K562 (cell line): ENCODE data around the gene ITGAL. TPM values are rescaled to one million over a fixed set of nuclear protein-coding genes. Genes with fewer than 3 reads are reported as not detected.

Experiments used
- ATAC-seq: fragments of 200-7000 bp; cut with Tn5 transposase; 3 replicates; pipeline ENCODE4 v1.9.1; 2020; ENCODE audit warnings: moderate library complexity
- BruUV-seq: library from RNA; stranded (reverse); fragments of 400-500 nt; replicated peaks from 2 replicates; lab custom pipeline; 2021; lab: Mats Ljungman, UMichigan
- CTCF ChIA-PET: fragments of 300-600 bp; formaldehyde crosslinking; extraction: SDS; loops from one replicate; lab custom pipeline; 2021; ENCODE audit warnings: low intra/inter-chr PET ratio; lab: Yijun Ruan, JAX
- POLR2A ChIA-PET: fragments of 300-600, 350-650 bp; sonication (Branson Sonifier 250); formaldehyde crosslinking; extraction: SDS; loops from one replicate; lab custom pipeline; 2021; ENCODE audit warnings: antibody characterized with exemption, inconsistent platforms; lab: Yijun Ruan, JAX
- DNase-seq, 4 experiments: peaks; one replicate each; pipeline versions ENCODE4 v3.0.0 to v3.0.0-alpha.2; 2011 to 2018; ENCODE audit warnings: low spot score in 3 of 4, mixed read lengths in 3 of 4; ENCODE audit errors: extremely low read depth in 1 of 4
- FAIRE-seq: peaks from 2 replicates; lab custom pipeline; 2011; peaks lifted over from hg19 to GRCh38; lab: Jason Lieb, UNC
- H2AFZ ChIP-seq: 2 replicates; pipeline ENCODE4 v1.6.0; 2011; ENCODE audit warnings: low read depth, low read length, control low read depth, inconsistent platforms
- H3K27ac ChIP-seq: fragments of 200-600 bp; 3 replicates; pipeline ENCODE4 v1.8.0; 2011; ENCODE audit warnings: low read depth, mild to moderate bottlenecking, control low read depth, inconsistent platforms, low read length, moderate library complexity, mixed read lengths; ENCODE audit errors: extremely low read depth
- H3K27me3 ChIP-seq, 2 experiments: fragments of 300-600 bp in 1 of 2; 2 replicates in 1 of 2; 3 replicates in 1 of 2; pipeline versions ENCODE4 v1.6.0 to v1.8.0; 2011; ENCODE audit warnings: inconsistent platforms in 2 of 2, low read length in 2 of 2, mild to moderate bottlenecking in 1 of 2, mixed read lengths in 1 of 2, moderate library complexity in 1 of 2; ENCODE audit not compliant: control insufficient read depth in 2 of 2, insufficient read depth in 2 of 2
- H3K36me3 ChIP-seq: fragments of 300-600 bp; 3 replicates; pipeline ENCODE4 v1.8.0; 2011; ENCODE audit warnings: mild to moderate bottlenecking, low read length, inconsistent platforms; ENCODE audit not compliant: control insufficient read depth, insufficient read depth
- H3K4me1 ChIP-seq, 2 experiments: fragments of 200-600 bp in 1 of 2; replicated peaks in 1 of 2; 2 replicates in 1 of 2; 3 replicates in 1 of 2; pipeline versions ENCODE4 v1.5.1 to v1.8.0; 2011; ENCODE audit warnings: inconsistent platforms in 2 of 2, low read length in 2 of 2, mild to moderate bottlenecking in 1 of 2, mixed read lengths in 1 of 2, moderate library complexity in 1 of 2; ENCODE audit not compliant: control insufficient read depth in 2 of 2, insufficient read depth in 2 of 2
- H3K4me2 ChIP-seq: 2 replicates; pipeline ENCODE4 v1.6.1; 2011; ENCODE audit warnings: low read length, control low read depth, inconsistent platforms, mixed read lengths; ENCODE audit not compliant: insufficient read depth
- H3K4me3 ChIP-seq: fragments of 200-600 bp; sonication (generic), shearing (Covaris generic); 2 replicates; pipeline ENCODE4 v1.5.1; 2016; ENCODE audit warnings: control low read depth, inconsistent platforms
- H3K79me2 ChIP-seq: fragments of 200-600 bp; 3 replicates; pipeline ENCODE4 v1.8.0; 2011; ENCODE audit warnings: low read length, inconsistent platforms; ENCODE audit not compliant: control insufficient read depth, insufficient read depth
- H3K9ac ChIP-seq, 2 experiments: 2 replicates each; pipeline versions ENCODE4 v1.6.0 to v1.6.1; 2011; ENCODE audit warnings: low read depth in 2 of 2, low read length in 2 of 2, control low read depth in 1 of 2, inconsistent platforms in 1 of 2, mild to moderate bottlenecking in 1 of 2, mixed read lengths in 1 of 2; ENCODE audit not compliant: insufficient read depth in 1 of 2
- H3K9me1 ChIP-seq: one replicate; pipeline ENCODE4 v1.6.0; 2011; ENCODE audit warnings: inconsistent platforms, mild to moderate bottlenecking, low read length, moderate library complexity; ENCODE audit not compliant: control insufficient read depth, insufficient read depth
- H3K9me3 ChIP-seq: replicated peaks from 2 replicates; pipeline ENCODE4 v1.5.1; 2011; ENCODE audit warnings: low read depth, low read length, inconsistent platforms; ENCODE audit not compliant: control insufficient read depth, insufficient read depth
- H4K20me1 ChIP-seq: replicated peaks from 2 replicates; pipeline ENCODE4 v1.6.1; 2011; ENCODE audit warnings: low read length, inconsistent platforms, mixed read lengths; ENCODE audit not compliant: control insufficient read depth, insufficient read depth
- KHSRP ChIP-seq: fragments of 450-650 bp; IDR thresholded peaks from 2 replicates; pipeline ENCODE4 v1.6.1; 2017
- NCOA1 ChIP-seq: fragments of 450-650 bp; IDR thresholded peaks from 2 replicates; pipeline ENCODE4 v1.6.1; 2016; ENCODE audit warnings: low read depth
- NFXL1 ChIP-seq: fragments of 450-650 bp; formaldehyde crosslinking; IDR thresholded peaks from 2 replicates; pipeline ENCODE4 v1.4.0; 2021; ENCODE audit warnings: mild to moderate bottlenecking
- NFYB ChIP-seq: IDR thresholded peaks from 2 replicates; pipeline ENCODE4 v1.6.1; 2011; ENCODE audit warnings: mild to moderate bottlenecking, moderate library complexity; ENCODE audit not compliant: insufficient read length; ENCODE audit errors: extremely low read depth
- POLR2B ChIP-seq: fragments of 450-650 bp; IDR thresholded peaks from 2 replicates; pipeline ENCODE4 v1.6.1; 2018; ENCODE audit warnings: low read depth; ENCODE audit not compliant: partially characterized antibody
- SPI1 ChIP-seq: IDR thresholded peaks from 2 replicates; pipeline ENCODE4 v1.6.1; 2011; ENCODE audit warnings: low read depth, low read length, control low read depth, borderline replicate concordance
- ZBTB2 ChIP-seq: fragments of 450-650 bp; IDR thresholded peaks from 2 replicates; pipeline ENCODE4 v1.6.1; 2016; ENCODE audit warnings: antibody characterized with exemption
- ZFX ChIP-seq: sonication (generic); formaldehyde crosslinking; IDR thresholded peaks from 2 replicates; pipeline ENCODE4 v1.8.0; 2022; ENCODE audit warnings: mild to moderate bottlenecking, missing genetic modification reagents, moderate library complexity
- WGBS: fragments of 100-300 bp; shearing (Covaris generic); methylation state at CpG from one replicate; pipeline ENCODE4 v1.1.6; 2016; ENCODE audit warnings: low coverage, mixed read lengths; ENCODE audit not compliant: insufficient coverage; ENCODE audit errors: missing lambda C conversion rate; 5-methylcytosine and 5-hydroxymethylcytosine counted together
- in situ Hi-C: fragments of 300-500 bp; cut with MboI; formaldehyde crosslinking; loops from 4 replicates; pipeline ENCODE4 v1.15.0; 2018; ENCODE audit warnings: inconsistent platforms, mixed read lengths
- intact Hi-C: fragments of 100-400 bp; cut with micrococcal nuclease; formaldehyde crosslinking; loops from 2 replicates; pipeline ENCODE4 v1.14.2; 2022
- polyA plus RNA-seq, 8 experiments: library from polyadenylated mRNA; depleted of rRNA in 4 of 8; stranded (reverse) in 5 of 8; unstranded in 3 of 8; fragments of >200 nt; fragmentation: Nextera tagmentation in 2 of 8; fragmentation: Illumina TruSeq in 1 of 8; extraction: Ambion mirVana in 2 of 8; extraction: Trizol in 1 of 8; gene quantifications; 2 replicates each; pipeline versions ENCODE4 v1.2.1 to v1.2.3, GENCODE V29; 2011 to 2014; ENCODE audit warnings: inconsistent platforms in 1 of 8, missing spikeins in 1 of 8
- total RNA-seq, 7 experiments: library from RNA; depleted of rRNA in 6 of 7; stranded (reverse); fragments of >200 nt in 6 of 7; fragmentation: Illumina TruSeq in 2 of 7; extraction: Trizol in 2 of 7; gene quantifications; 2 replicates each; pipeline versions ENCODE4 v1.2.1 to v1.2.3, GENCODE V29; 2011 to 2021; ENCODE audit warnings: low replicate concordance in 1 of 7

ITGAL gene
- total and polyA plus RNA-seq, 9 of the 15 experiments (the other 6 are each of a cell fraction or from before 2014, with no cell fraction given): 0.01 to 0.53 TPM; not detected in 7

DNA sequence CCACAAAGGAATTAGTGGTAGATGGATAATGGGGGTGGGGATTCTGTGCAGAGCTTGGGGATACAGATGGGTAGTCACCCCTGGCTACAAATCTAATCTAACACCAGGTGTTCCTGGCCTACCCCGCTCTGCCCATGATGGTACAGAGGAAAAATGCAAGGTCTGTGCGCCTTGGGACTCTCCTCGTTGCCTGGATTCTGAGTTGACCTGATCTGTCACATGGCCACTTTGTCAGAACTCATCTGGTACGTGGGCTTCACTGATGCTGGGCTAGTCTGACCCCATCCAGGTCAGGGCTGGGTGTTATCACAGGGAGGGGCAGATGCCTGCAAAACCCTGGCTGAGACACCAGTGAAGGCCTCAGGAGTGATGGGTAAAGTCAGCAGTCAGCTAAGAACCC lies 80.4 kb downstream of the ITGAL start:
- TF ChIP-seq POLR2B (peak; percentile 33), NFYB (no peak), KHSRP (no peak)
- peak overlapping the region in 1 of 2 experiments; percentile 68; a peak in 1 of 4 replicates for H3K9ac ChIP-seq
- CTCF ChIA-PET: no interaction called here
- intact Hi-C loops (no loop called here), in situ Hi-C loops (no loop called here)
- POLR2A ChIA-PET: interaction anchor here (0.7 to 2.6 kb wide), 8 partner anchors 11 to 745 kb away, joined by 3 to 9 read pairs (median 4); partner anchors contain the start of genes ZNF688 and ZNF747
- H3K9me1 ChIP-seq: no peaks in the 10 kb centered on the region
- DNase-seq (no peak), FAIRE-seq (no peak), ATAC-seq (no peak; the same call in 2 of the 3 replicates)
- H3K4me3 ChIP-seq: no peak overlapping the region
- H3K27ac ChIP-seq: peak overlapping the region; percentile 25; the same call in 2 of the 3 replicates
- H2AFZ ChIP-seq: no peak overlapping the region
- WGBS: 70% methylated on average over 4 of the region's 4 CpGs
- H3K27me3 ChIP-seq: no peaks in the 10 kb centered on the region
- H3K4me2 ChIP-seq: peak overlapping the region; percentile 12; the same call in 1 of the 2 replicates
- peaks cover 28% of the 10 kb centered on the region; the same call in 2 of the 3 replicates for H3K36me3 ChIP-seq
- peaks cover 5% of the 10 kb centered on the region; the same call in 1 of the 2 replicates for H4K20me1 ChIP-seq
- peaks cover 29% of the 10 kb centered on the region for H3K79me2 ChIP-seq
- H3K4me1 ChIP-seq: peaks cover 30 to 50% of the 10 kb centered on the region in 2 experiments; a peak in 4 of 5 replicates
- BruUV-seq: no TSS peak
- no peaks in the 10 kb centered on the region; the same call in 1 of the 2 replicates for H3K9me3 ChIP-seq

DNA sequence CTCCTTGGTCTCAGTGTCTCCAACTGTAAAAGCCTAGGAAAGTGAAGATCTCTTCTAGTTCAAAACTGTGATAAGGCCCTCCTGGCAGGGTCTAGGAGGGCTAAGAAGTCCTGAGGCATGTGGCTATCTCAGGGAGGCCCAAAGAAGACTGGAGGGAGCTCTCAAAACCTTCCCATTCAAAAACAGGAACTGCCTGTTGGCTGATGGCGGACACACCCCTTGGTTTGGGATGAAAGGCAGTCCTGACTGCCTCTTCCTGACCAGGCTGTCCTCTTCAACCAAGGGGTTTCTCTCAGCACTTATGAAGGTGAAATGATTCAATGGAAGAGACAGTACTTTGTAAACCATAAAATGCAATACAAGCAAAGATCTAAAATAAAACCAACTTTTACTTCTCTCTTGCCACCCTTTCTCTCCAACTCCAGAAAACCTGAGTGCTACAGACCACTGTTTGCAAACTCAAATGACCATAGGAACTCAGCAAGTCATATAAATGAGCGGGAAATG lies 80.9 kb downstream of the ITGAL start:
- no TSS peak for BruUV-seq
- ChIA-PET CTCF (no interaction called here), POLR2A (interaction anchor here (0.6 to 2.6 kb wide), 8 partner anchors 12 to 745 kb away, joined by 3 to 9 read pairs (median 4); partner anchors contain the start of genes ZNF688 and ZNF747)
- Histone ChIP-seq H3K27ac (peak overlapping the region; percentile 25; the same call in 2 of the 3 replicates), H3K79me2 (peaks cover 30% of the 10 kb centered on the region), H3K4me3 (no peak overlapping the region), H3K4me1 (peaks cover 30 to 54% of the 10 kb centered on the region in 2 experiments; a peak in 4 of 5 replicates), H3K9me3 (no peaks in the 10 kb centered on the region; the same call in 1 of the 2 replicates), H3K27me3 (no peaks in the 10 kb centered on the region), H3K4me2 (no peak overlapping the region), H4K20me1 (peaks cover 5% of the 10 kb centered on the region; the same call in 1 of the 2 replicates), H3K36me3 (peaks cover 28% of the 10 kb centered on the region; the same call in 2 of the 3 replicates), H2AFZ (no peak overlapping the region), H3K9ac (peak overlapping the region in 1 of 2 experiments; percentile 68; a peak in 1 of 4 replicates), H3K9me1 (no peaks in the 10 kb centered on the region)
- DNase-seq (peak in 1 of 4 experiments; percentile 29), FAIRE-seq (no peak), ATAC-seq (no peak; the same call in 2 of the 3 replicates)
- in situ Hi-C loops: no loop called here
- intact Hi-C loops: no loop called here
- TF ChIP-seq ZFX (CRISPR knock-in tag) (0 out of 2 replicates have a peak, but pooled peaks have one; percentile 26), NFXL1 (no peak), ZBTB2 (no peak), NCOA1 (no peak), SPI1 (peak; percentile 99)
- WGBS: 57% methylated on average over 2 of the region's 2 CpGs
